Mesendoderm (in vitro differentiated cells): ENCODE results near the gene IL3.

Experiments used
- DNase-seq: peaks from one replicate; pipeline ENCODE4 v3.0.0; 2013
- H2AK5ac ChIP-seq: 2 replicates; pipeline ENCODE4 v1.6.1; 2013; ENCODE audit warnings: low read length, inconsistent platforms
- H2BK120ac ChIP-seq: 2 replicates; pipeline ENCODE4 v1.6.1; 2013; ENCODE audit warnings: low read depth, mild to moderate bottlenecking, low read length, moderate library complexity, mixed read lengths
- H2BK15ac ChIP-seq: replicated peaks from 2 replicates; pipeline ENCODE4 v1.6.1; 2013; ENCODE audit warnings: low read depth, mild to moderate bottlenecking, moderate library complexity
- H2BK5ac ChIP-seq: 2 replicates; pipeline ENCODE4 v1.6.1; 2013; ENCODE audit warnings: low read length, inconsistent platforms
- H3K18ac ChIP-seq: 2 replicates; pipeline ENCODE4 v1.6.1; 2013; ENCODE audit warnings: mild to moderate bottlenecking, low read length, mixed read lengths
- H3K23ac ChIP-seq: one replicate; pipeline ENCODE4 v1.6.1; 2013; ENCODE audit warnings: low read length
- H3K27ac ChIP-seq: 2 replicates; pipeline ENCODE4 v1.5.1; 2013; ENCODE audit warnings: low read depth, mild to moderate bottlenecking, inconsistent platforms, low read length, moderate library complexity
- H3K27me3 ChIP-seq: 2 replicates; pipeline ENCODE4 v1.6.1; 2013; ENCODE audit warnings: low read length, control low read depth, mild to moderate bottlenecking, inconsistent platforms; ENCODE audit not compliant: insufficient read depth, poor library complexity
- H3K36me3 ChIP-seq: 2 replicates; pipeline ENCODE4 v1.6.1; 2013; ENCODE audit warnings: low read length, inconsistent platforms; ENCODE audit not compliant: control insufficient read depth, insufficient read depth
- H3K4ac ChIP-seq: one replicate; pipeline ENCODE4 v1.6.1; 2013; ENCODE audit warnings: low read depth, mild to moderate bottlenecking, low read length, moderate library complexity
- H3K4me1 ChIP-seq: 2 replicates; pipeline ENCODE4 v1.6.1; 2013; ENCODE audit warnings: low read depth, low read length, inconsistent platforms; ENCODE audit not compliant: control insufficient read depth
- H3K4me2 ChIP-seq: 2 replicates; pipeline ENCODE4 v1.6.1; 2013; ENCODE audit warnings: low read length
- H3K4me3 ChIP-seq: 2 replicates; pipeline ENCODE4 v1.5.1; 2013; ENCODE audit warnings: mild to moderate bottlenecking, low read length
- H3K56ac ChIP-seq: one replicate; pipeline ENCODE4 v1.6.1; 2013; ENCODE audit warnings: low read length
- H3K79me1 ChIP-seq: 2 replicates; pipeline ENCODE4 v1.6.1; 2013; ENCODE audit warnings: low read length, inconsistent platforms
- H3K79me2 ChIP-seq: 2 replicates; pipeline ENCODE4 v1.6.1; 2013; ENCODE audit warnings: mild to moderate bottlenecking, low read length; ENCODE audit not compliant: control insufficient read depth, insufficient read depth
- H3K9ac ChIP-seq: 2 replicates; pipeline ENCODE4 v1.6.1; 2013; ENCODE audit warnings: low read length, inconsistent platforms
- H4K5ac ChIP-seq: one replicate; pipeline ENCODE4 v1.6.1; 2013; ENCODE audit warnings: low read length
- H4K8ac ChIP-seq: one replicate; pipeline ENCODE4 v1.6.1; 2013; ENCODE audit warnings: low read depth, mild to moderate bottlenecking, control low read depth, low read length, moderate library complexity
- WGBS: extraction: QIAGEN DNeasy Blood & Tissue Kit; methylation state at CpG from one replicate; pipeline ENCODE4 v1.1.7; 2013; ENCODE audit warnings: low lambda C conversion rate, missing lambda C conversion rate; ENCODE audit not compliant: insufficient coverage; ENCODE audit errors: extremely low coverage; 5-methylcytosine and 5-hydroxymethylcytosine counted together

The IL3 gene

DNA sequence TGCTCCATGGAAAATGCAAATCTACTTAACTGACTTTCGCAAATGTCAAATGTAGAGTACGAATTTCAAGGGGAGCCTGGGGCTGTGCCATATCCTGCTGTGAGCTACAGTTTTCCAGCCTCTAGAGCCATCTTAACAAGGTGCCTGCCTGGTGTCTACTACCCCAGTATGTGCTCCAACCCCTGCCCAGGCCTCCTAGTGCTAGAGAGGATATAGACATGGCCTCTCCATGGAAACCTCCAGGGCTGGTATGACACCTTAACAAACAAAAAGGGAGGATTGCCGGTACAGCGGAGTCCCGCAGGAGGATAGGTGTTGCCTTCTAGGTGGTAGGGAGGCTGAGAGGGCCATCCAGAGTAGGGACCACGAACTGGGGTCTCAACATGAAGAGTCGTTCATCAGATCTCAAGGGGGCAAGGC lies 13.6 kb upstream of the IL3 start:
- H3K36me3 ChIP-seq = no peaks in the 10 kb centered on the region
- no peak overlapping the region for H3K9ac ChIP-seq
- H3K18ac ChIP-seq = no peak overlapping the region
- no peak overlapping the region for H3K4ac ChIP-seq
- H3K4me1 ChIP-seq = no peaks in the 10 kb centered on the region
- WGBS = no CpG with 5 or more reads among the region's 7 CpGs
- H2AK5ac ChIP-seq = no peak overlapping the region
- H4K8ac ChIP-seq = no peak overlapping the region
- no peaks in the 10 kb centered on the region for H3K27me3 ChIP-seq
- H4K5ac ChIP-seq = no peak overlapping the region
- H3K4me2 ChIP-seq = no peak overlapping the region
- H2BK15ac ChIP-seq = no peak overlapping the region
- H3K23ac ChIP-seq = no peak overlapping the region
- peak; percentile 23 for DNase-seq
- H2BK120ac ChIP-seq = no peak overlapping the region
- no peak overlapping the region for H2BK5ac ChIP-seq
- H3K56ac ChIP-seq = no peak overlapping the region
- no peaks in the 10 kb centered on the region for H3K79me2 ChIP-seq
- no peaks in the 10 kb centered on the region for H3K79me1 ChIP-seq
- no peak overlapping the region for H3K27ac ChIP-seq
- no peak overlapping the region for H3K4me3 ChIP-seq

DNA sequence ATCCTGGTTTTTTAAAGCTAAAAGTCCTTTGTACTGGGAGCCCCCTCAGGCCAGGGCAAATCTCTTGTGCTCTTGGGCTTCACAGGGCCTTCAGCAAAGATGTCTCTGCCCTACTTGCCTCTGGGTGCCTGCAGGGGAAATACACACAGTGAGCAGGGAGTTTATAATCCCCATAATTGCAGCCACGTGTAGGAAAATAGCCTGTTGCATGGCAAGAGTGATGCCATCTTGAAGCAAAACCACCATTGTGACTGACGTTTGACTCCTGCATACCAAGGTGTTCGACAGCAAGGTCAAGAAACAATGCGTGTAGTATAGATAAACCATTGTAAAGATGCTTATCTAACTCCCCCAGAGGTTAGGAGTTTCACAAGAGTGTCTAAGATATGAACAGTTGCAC lies 11.4 kb upstream of the IL3 start:
- Histone ChIP-seq H2BK5ac (no peak overlapping the region), H4K5ac (no peak overlapping the region), H3K18ac (no peak overlapping the region), H3K79me2 (no peaks in the 10 kb centered on the region), H3K4me2 (no peak overlapping the region), H3K4me1 (no peaks in the 10 kb centered on the region), H3K27ac (no peak overlapping the region), H4K8ac (no peak overlapping the region), H3K4ac (no peak overlapping the region), H2AK5ac (no peak overlapping the region), H3K56ac (no peak overlapping the region), H2BK15ac (no peak overlapping the region), H3K4me3 (no peak overlapping the region), H3K36me3 (no peaks in the 10 kb centered on the region), H2BK120ac (no peak overlapping the region), H3K27me3 (no peaks in the 10 kb centered on the region), H3K79me1 (no peaks in the 10 kb centered on the region), H3K23ac (no peak overlapping the region), H3K9ac (no peak overlapping the region)
- no peak for DNase-seq
- no CpG with 5 or more reads among the region's 4 CpGs for WGBS

DNA sequence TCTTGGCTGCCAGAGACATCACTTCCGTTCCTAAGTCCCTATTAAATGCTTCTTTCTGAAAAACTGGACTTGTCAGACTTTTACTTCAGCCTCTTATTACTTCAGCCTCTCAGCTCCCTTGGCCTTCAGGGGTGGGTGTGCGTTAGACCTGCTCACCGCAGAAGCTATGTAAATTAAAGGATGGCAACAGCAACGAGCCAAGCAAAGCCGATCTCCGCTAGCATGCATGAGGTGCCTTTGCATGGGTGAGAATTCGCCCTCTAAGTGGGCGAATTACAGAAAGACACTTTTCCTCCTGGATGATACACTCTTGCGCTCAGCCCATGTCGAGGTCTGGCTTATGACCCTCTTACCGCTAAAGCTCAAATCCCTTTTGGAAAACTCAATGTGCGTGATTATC lies 10.9 kb upstream of the IL3 start:
- no CpG with 5 or more reads among the region's 12 CpGs for WGBS
- no peaks in the 10 kb centered on the region for H3K4me1 ChIP-seq
- no peak overlapping the region for H3K4me3 ChIP-seq
- H2BK15ac ChIP-seq = no peak overlapping the region
- no peaks in the 10 kb centered on the region for H3K79me2 ChIP-seq
- no peaks in the 10 kb centered on the region for H3K79me1 ChIP-seq
- no peak for DNase-seq
- no peak overlapping the region for H3K56ac ChIP-seq
- no peak overlapping the region for H3K9ac ChIP-seq
- H3K18ac ChIP-seq = no peak overlapping the region
- no peak overlapping the region for H4K5ac ChIP-seq
- H3K27ac ChIP-seq = no peak overlapping the region
- no peak overlapping the region for H3K4ac ChIP-seq
- H3K36me3 ChIP-seq = no peaks in the 10 kb centered on the region
- no peaks in the 10 kb centered on the region for H3K27me3 ChIP-seq
- H3K4me2 ChIP-seq = no peak overlapping the region
- no peak overlapping the region for H2BK5ac ChIP-seq
- no peak overlapping the region for H3K23ac ChIP-seq
- H2AK5ac ChIP-seq = no peak overlapping the region
- no peak overlapping the region for H4K8ac ChIP-seq
- no peak overlapping the region for H2BK120ac ChIP-seq

DNA sequence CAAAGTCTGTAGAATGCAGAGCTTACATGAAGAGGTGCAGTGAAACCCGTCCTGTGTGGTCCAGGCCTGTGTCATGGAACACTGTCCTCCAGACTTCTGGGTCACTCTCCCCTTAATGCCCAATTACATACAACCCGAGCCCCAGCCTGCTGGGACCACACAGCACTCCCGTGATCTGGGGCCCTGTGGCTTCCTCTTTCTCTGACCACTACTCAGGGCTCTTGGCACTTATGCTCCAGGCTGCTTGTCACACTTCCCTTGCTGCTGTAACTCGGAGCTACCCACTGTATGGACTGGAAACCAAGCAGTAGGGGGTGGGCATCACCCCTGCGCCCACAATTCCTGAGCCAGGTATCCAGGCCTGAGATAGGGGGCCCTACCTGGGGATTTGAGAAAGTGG lies 10.3 kb upstream of the IL3 start:
- no CpG with 5 or more reads among the region's 5 CpGs for WGBS
- Histone ChIP-seq H3K23ac (no peak overlapping the region), H3K4me1 (no peaks in the 10 kb centered on the region), H2BK5ac (no peak overlapping the region), H3K4me2 (no peak overlapping the region), H2BK120ac (no peak overlapping the region), H3K36me3 (no peaks in the 10 kb centered on the region), H3K4me3 (no peak overlapping the region), H3K79me1 (no peaks in the 10 kb centered on the region), H3K27ac (no peak overlapping the region), H3K18ac (no peak overlapping the region), H4K8ac (no peak overlapping the region), H4K5ac (no peak overlapping the region), H3K56ac (no peak overlapping the region), H2BK15ac (no peak overlapping the region), H3K27me3 (no peaks in the 10 kb centered on the region), H2AK5ac (no peak overlapping the region), H3K79me2 (no peaks in the 10 kb centered on the region), H3K9ac (no peak overlapping the region), H3K4ac (no peak overlapping the region)
- no peak for DNase-seq

- Histone ChIP-seq H3K79me2 (no peaks in the 10 kb centered on the region), H3K27ac (no peak overlapping the region), H2BK120ac (no peak overlapping the region), H3K4me3 (no peak overlapping the region), H3K18ac (no peak overlapping the region), H3K27me3 (no peaks in the 10 kb centered on the region), H4K8ac (no peak overlapping the region), H3K79me1 (no peaks in the 10 kb centered on the region), H4K5ac (no peak overlapping the region), H3K4me2 (no peak overlapping the region), H2AK5ac (no peak overlapping the region), H3K9ac (no peak overlapping the region), H3K56ac (no peak overlapping the region), H3K4me1 (no peaks in the 10 kb centered on the region), H3K4ac (no peak overlapping the region), H2BK15ac (no peak overlapping the region), H3K36me3 (no peaks in the 10 kb centered on the region), H3K23ac (no peak overlapping the region), H2BK5ac (no peak overlapping the region)
- no peak for DNase-seq
- no CpG with 5 or more reads among the region's 9 CpGs for WGBS
These were observed 9.5 kb upstream of the IL3 start for GRCh38 chr5:132050661-132051552.

GRCh38 chr5:132052520-132052919 lies 7.9 kb upstream of the IL3 start:
- no peak overlapping the region for H3K4me2 ChIP-seq
- H2BK15ac ChIP-seq = no peak overlapping the region
- no peak for DNase-seq
- H3K4me1 ChIP-seq = no peaks in the 10 kb centered on the region
- WGBS = no CpG with 5 or more reads among the region's 10 CpGs
- no peak overlapping the region for H3K18ac ChIP-seq
- H4K5ac ChIP-seq = no peak overlapping the region
- H3K27me3 ChIP-seq = no peaks in the 10 kb centered on the region
- H3K27ac ChIP-seq = no peak overlapping the region
- no peaks in the 10 kb centered on the region for H3K36me3 ChIP-seq
- H2BK120ac ChIP-seq = no peak overlapping the region
- no peak overlapping the region for H4K8ac ChIP-seq
- no peak overlapping the region for H3K23ac ChIP-seq
- H3K79me1 ChIP-seq = no peaks in the 10 kb centered on the region
- H3K4ac ChIP-seq = no peak overlapping the region
- no peak overlapping the region for H2AK5ac ChIP-seq
- H3K79me2 ChIP-seq = no peaks in the 10 kb centered on the region
- no peak overlapping the region for H3K56ac ChIP-seq
- H3K9ac ChIP-seq = no peak overlapping the region
- H3K4me3 ChIP-seq = no peak overlapping the region
- H2BK5ac ChIP-seq = no peak overlapping the region
